ENCODE data around the gene SMG6.

SMG6 gene

DNA sequence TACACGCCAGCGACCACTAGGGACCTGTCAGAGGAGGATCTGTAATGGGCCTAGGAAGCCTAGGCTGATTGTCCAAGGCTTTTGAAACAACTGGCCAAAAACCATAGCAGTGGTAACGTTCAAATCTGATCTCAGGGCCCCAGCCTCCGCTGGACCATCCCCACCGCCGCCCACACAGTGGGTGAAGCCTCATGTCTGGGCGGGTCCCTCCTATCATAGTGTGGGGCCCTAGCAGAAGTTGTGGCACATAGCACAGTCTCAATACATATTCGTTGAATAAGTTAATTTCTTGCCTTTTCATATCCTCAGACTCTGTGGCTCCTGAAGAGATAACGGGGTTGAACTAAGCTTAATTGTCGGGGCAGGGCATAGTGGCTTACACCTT lies 272.8 kb downstream of the SMG6 start:
- TF ChIP-seq, protein P1, sequence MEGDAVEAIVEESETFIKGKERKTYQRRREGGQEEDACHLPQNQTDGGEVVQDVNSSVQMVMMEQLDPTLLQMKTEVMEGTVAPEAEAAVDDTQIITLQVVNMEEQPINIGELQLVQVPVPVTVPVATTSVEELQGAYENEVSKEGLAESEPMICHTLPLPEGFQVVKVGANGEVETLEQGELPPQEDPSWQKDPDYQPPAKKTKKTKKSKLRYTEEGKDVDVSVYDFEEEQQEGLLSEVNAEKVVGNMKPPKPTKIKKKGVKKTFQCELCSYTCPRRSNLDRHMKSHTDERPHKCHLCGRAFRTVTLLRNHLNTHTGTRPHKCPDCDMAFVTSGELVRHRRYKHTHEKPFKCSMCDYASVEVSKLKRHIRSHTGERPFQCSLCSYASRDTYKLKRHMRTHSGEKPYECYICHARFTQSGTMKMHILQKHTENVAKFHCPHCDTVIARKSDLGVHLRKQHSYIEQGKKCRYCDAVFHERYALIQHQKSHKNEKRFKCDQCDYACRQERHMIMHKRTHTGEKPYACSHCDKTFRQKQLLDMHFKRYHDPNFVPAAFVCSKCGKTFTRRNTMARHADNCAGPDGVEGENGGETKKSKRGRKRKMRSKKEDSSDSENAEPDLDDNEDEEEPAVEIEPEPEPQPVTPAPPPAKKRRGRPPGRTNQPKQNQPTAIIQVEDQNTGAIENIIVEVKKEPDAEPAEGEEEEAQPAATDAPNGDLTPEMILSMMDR (IDR thresholded peaks at IDR 0.05; ENCODE audit: low read depth, low read length) = peak; percentile 62

DNA sequence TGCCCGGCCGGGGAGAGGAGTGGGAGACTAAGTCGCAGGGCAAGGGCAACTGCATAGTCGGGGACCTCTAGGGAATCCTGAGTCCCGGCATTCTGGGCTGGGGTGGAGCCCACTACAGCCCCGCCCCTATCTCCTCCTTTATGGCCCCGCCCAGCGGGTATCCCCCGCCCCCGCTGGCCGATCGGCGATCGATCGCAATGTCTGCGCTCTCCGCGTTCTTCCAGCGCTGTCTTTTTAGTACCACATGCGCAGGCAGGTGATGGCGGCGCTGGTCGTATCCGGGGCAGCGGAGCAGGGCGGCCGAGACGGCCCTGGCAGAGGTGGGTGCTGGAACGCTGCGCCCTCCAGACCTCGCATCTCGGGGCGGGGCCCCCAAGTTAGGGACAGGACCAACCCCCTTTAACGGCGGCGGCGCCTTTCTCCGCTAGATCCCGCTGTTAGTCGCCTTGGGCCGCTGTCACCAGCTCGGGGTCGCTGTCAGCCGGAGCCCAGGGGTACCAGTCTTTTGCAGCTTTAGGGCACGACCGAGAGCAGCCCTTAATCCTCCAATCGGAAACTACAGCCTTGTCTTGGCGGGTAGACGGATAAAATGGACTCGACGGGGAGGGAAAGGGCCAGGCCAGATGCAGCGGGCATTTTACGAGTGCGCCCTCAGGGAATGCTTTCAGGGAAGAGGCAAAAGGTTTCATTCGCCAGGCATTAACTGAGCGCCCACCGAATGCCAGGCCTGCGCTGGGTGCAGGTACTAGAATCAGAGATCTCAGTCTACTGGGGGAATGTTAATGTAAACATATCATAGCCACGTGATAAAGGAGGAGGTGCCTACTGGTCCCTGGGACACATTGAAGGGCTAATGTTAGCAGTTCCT lies 273.4 kb downstream of the SMG6 start, which contains the start of gene DPH1:
Gene DPH1 (plus strand): TSS at position 243 of the 868 bp plus-strand sequence. CDS start 17 bp downstream, at position 260.
- H3K4me3 ChIP-seq (ENCODE audit: low read depth, low read length) = peak within 1 kb of the TSS; percentile 99
- TF ChIP-seq, protein P1 (IDR thresholded peaks at IDR 0.05; ENCODE audit: low read depth, low read length) = no peak

More for the DNA sequence above, 272.8 kb downstream of the SMG6 start:
- H3K4me3 ChIP-seq (ENCODE audit: low read depth, low read length) = peak overlapping the region; percentile 99

DNA sequence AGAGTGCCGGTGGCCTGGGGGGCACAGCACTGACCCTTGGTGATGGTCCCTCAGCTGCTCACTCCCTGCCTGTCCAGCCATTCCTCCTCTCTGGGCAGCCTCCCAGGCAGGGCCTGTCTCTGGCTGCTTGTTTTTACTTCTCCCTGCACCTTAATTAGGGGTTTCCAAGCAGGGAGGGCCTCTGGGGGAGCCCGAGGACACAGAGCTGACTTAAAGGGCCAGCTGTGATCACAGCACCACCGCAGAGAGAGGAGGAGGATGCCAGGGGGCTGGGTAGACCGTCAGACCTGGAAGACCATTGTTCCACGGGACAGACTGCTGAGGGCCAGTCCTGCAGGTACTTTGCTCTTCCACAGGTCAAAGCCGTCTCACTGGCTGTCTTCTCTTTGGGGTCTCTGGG lies 274.8 kb downstream of the SMG6 start:
- TF ChIP-seq, protein P1 (IDR thresholded peaks at IDR 0.05; ENCODE audit: low read depth, low read length) = no peak
- no peak overlapping the region for H3K4me3 ChIP-seq (ENCODE audit: low read depth, low read length)

DNA sequence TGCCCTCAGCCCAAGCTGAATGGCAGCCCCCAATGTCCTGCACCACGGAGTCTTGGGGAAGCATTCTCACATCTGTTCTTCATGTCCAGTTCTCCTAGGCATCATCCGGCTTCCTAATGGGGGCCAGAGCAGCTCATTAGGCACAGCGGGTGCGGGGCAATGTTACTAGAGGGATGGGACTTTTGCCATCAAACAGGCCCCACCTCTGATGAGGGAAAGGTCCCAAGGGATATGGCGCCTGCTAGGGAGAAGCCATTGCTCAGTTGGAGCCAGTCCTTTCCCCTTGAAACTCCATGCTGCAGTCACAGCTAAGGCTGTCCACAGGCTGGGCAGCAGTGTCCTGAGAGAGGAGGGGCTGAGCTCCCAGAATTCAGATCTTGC lies 275.4 kb downstream of the SMG6 start:
- H3K4me3 ChIP-seq (ENCODE audit: low read depth, low read length) = no peak overlapping the region

DNA sequence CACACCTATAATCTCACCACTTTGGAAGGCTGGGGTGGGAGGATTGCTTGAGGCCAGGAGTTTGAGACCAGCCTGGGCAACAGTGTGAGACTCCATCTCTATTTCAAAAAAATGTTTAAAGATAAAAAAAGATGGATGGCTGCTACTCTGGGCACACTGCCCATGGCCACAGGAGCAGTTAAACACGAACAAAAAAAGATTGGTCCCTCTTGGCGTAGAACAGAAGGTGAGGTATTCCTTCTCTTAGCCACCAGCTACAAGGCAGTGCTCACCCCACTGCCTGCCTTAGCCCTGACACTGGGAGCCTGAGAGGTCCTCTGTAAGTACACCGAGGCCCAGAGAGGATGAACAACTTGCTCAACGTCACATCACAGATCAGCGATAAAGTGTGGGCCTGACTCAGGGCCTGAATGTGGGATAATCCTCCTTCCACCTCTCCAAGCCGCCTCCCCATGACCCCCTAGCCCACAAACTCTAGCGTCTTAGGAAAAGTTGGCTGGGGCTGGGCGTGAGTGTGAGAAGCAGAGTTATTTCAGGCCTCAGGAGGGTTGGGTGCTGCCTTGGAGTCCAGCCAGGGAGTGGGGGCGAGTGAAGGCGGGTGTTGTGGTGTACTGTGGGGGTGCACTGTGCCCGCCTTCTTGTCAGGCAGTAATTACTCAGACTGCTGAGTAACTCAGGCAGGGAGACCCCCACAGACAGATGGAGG lies 275.9 kb downstream of the SMG6 start:
- no peak overlapping the region for H3K4me3 ChIP-seq (ENCODE audit: low read depth, low read length)
- TF ChIP-seq, protein P1 (IDR thresholded peaks at IDR 0.05; ENCODE audit: low read depth, low read length) = no peak

More for the DNA sequence above, 275.4 kb downstream of the SMG6 start:
- TF ChIP-seq, protein P1 (IDR thresholded peaks at IDR 0.05; ENCODE audit: low read depth, low read length) = no peak

DNA sequence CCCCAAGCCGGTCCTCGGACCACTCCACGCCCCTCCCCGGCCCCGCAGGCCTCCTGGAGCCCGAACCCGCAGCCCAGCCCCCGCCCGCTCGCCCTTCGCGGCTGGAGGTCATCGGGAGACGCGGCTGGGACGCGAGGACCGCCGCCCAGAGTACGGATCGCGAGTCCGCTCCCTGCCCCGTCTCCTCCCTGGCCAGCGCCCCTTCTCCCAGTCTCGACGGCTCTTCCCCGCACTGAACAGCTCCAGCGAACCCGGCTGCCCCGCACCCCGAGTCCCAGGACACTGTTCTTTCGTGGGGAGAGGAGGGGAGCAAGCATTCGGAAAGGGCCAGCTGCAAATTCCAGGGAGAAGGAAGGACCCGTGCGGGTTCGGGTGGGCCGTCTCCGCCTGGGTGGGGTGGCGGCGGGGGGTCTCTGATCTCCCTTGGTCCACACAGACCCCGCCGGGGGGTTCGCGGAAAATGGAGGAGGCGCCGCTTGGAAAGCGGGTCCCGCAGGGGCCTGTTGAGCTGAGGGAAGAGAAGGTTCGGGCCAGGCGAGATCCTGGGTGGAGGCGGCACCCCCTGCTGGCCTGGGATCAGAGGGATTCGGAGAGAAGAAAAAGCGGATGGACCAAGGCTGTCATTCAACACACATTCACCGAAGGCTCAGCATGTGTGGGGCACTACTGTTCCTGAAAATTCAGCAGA lies 277.8 kb downstream of the SMG6 start:
- TF ChIP-seq, protein P1 (IDR thresholded peaks at IDR 0.05; ENCODE audit: low read depth, low read length) = peak; percentile 86
- peak overlapping the region; percentile 42 for H3K4me3 ChIP-seq (ENCODE audit: low read depth, low read length)

Measured in WI38 (cell line).